WERI-Rb-1 (cell line): Measurements from ENCODE around the gene EYA4.

Experiments used
- DNase-seq: peaks from one replicate; pipeline ENCODE4 v3.0.0-alpha.2; 2020
- H3K27ac ChIP-seq: fragments of 250-450 bp; sonication (Bioruptor Pico); 2 replicates; pipeline ENCODE4 v1.5.1; 2020; ENCODE audit warnings: mild to moderate bottlenecking, moderate library complexity
- H3K27me3 ChIP-seq: fragments of 250-450 bp; sonication (Bioruptor Pico); 2 replicates; pipeline ENCODE4 v1.5.1; 2021; ENCODE audit warnings: mild to moderate bottlenecking, low read depth, moderate library complexity; ENCODE audit not compliant: insufficient read depth, severe bottlenecking
- H3K36me3 ChIP-seq: fragments of 250-450 bp; sonication (Bioruptor Pico); 2 replicates; pipeline ENCODE4 v1.5.1; 2020; ENCODE audit warnings: mild to moderate bottlenecking, moderate library complexity
- H3K4me3 ChIP-seq: 2 replicates; pipeline ENCODE4 v1.5.1; 2011; ENCODE audit warnings: low read depth, mild to moderate bottlenecking, control low read depth, low read length
- H3K9me3 ChIP-seq: fragments of 250-450 bp; sonication (Bioruptor Pico); 2 replicates; pipeline ENCODE4 v1.5.1; 2021; ENCODE audit warnings: mild to moderate bottlenecking, moderate library complexity; ENCODE audit not compliant: severe bottlenecking
- TF ChIP-seq, protein P1 (sequence below): IDR thresholded peaks from 2 replicates; pipeline ENCODE4 v1.5.1; 2011; ENCODE audit warnings: low read depth, mild to moderate bottlenecking, control low read depth, inconsistent platforms, low read length

Gene EYA4

DNA sequence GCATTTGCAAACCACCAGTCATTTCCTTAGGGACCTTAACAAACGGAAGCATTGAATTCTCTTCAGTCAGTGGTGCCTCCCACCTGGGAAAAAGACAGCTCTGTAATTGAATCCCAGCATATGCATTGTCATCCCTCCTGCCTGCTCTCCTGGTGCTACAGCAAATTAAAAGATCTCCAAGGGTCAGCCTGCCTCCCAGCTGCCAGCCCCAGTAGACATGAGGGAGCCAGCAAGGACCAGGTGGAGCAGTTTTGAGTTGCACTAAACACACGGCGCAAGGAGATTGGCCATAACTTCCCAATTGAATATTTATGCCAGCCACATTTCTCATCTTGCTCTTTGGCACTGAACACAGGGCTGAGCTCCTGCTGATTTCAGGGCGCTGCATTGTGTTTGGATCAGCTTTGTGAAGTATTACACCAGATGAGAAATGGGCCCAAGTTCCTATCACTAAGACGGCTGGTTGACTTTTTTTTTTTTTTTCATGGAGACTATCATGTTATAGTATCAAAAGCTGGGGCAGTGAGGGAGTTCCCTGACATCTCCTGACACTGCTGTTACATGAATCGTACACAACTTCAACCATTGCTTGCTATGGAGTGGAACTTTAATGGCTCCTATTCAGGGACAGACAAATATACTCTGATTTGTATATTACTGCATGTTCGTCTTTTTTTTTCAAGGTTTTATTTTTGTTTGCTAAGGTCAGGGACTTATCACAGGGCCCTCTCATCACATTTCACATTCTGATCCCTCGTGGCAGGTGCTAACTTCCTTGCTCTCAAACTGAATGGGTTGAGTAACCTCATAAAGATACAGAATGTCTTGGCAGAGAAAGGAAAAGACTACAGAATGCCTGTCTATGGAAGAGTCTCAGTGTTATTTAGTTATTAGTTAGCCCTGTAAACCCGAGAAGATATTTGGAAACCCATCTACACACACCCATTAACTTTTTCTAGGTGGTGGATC lies 191.1 kb downstream of the EYA4 start:
- Histone ChIP-seq H3K4me3 (no peak overlapping the region), H3K9me3 (no peaks in the 10 kb centered on the region), H3K27ac (no peak overlapping the region), H3K36me3 (no peaks in the 10 kb centered on the region), H3K27me3 (peaks cover 6% of the 10 kb centered on the region)
- DNase-seq, result no peak
- TF ChIP-seq, protein P1, sequence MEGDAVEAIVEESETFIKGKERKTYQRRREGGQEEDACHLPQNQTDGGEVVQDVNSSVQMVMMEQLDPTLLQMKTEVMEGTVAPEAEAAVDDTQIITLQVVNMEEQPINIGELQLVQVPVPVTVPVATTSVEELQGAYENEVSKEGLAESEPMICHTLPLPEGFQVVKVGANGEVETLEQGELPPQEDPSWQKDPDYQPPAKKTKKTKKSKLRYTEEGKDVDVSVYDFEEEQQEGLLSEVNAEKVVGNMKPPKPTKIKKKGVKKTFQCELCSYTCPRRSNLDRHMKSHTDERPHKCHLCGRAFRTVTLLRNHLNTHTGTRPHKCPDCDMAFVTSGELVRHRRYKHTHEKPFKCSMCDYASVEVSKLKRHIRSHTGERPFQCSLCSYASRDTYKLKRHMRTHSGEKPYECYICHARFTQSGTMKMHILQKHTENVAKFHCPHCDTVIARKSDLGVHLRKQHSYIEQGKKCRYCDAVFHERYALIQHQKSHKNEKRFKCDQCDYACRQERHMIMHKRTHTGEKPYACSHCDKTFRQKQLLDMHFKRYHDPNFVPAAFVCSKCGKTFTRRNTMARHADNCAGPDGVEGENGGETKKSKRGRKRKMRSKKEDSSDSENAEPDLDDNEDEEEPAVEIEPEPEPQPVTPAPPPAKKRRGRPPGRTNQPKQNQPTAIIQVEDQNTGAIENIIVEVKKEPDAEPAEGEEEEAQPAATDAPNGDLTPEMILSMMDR, result no peak

DNA sequence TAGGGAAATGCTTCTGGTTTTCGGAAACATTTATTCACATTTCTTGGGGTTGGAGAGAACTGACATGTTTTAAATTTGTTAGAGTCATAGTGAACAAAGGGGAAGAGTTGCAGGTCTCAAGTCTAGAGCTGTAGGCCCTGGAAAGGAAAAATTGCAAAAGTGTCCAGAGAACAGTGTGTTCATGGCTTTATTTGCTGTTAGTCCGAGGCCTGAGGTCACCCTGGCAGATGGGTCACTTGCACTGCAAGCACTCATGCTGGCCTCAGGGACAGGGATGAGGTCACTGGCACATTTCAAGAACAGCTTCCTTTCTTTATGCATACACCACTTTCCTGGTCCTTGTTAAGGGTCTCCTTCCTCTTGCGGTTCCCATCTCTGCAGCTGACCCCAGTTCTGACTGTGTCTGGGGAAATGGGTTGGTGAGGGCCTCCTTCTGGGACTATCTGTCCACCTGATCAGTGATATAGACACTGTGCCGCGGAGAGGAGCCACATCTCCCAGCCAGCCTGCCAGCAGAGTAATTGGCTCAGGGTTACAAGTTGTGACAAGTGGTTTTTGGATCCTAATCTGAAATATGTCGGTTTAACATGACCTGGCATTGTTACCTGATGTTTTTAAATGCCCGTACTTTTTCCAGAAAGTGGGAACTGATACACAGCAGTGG lies 194.0 kb downstream of the EYA4 start:
- Histone ChIP-seq H3K27ac (no peak overlapping the region), H3K9me3 (no peaks in the 10 kb centered on the region), H3K36me3 (no peaks in the 10 kb centered on the region), H3K4me3 (no peak overlapping the region), H3K27me3 (peaks cover 4% of the 10 kb centered on the region)
- TF ChIP-seq, protein P1, result no peak
- no peak for DNase-seq

DNA sequence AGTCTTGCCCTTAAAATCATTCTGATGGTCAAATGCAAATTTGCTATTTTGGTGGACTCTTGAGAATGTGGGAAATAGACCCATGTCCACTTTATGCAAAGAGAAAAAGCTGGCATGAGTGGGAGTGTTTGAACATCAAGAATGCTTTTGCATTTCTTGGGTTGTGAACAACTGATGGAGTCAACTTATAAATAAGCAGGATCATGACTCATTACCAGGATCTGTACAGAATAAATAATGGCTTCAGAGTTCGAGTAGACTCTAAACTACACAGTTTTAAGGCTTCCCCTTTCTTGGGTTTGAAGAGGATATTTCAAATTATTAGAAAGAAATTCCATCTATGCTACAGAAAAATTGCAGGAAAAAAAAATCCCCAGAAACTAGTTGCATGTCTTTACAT lies 195.5 kb downstream of the EYA4 start:
- Histone ChIP-seq H3K4me3 (no peak overlapping the region), H3K27me3 (peaks cover 4% of the 10 kb centered on the region), H3K9me3 (no peaks in the 10 kb centered on the region), H3K27ac (no peak overlapping the region), H3K36me3 (no peaks in the 10 kb centered on the region)
- no peak for DNase-seq
- TF ChIP-seq, protein P1, result no peak

DNA sequence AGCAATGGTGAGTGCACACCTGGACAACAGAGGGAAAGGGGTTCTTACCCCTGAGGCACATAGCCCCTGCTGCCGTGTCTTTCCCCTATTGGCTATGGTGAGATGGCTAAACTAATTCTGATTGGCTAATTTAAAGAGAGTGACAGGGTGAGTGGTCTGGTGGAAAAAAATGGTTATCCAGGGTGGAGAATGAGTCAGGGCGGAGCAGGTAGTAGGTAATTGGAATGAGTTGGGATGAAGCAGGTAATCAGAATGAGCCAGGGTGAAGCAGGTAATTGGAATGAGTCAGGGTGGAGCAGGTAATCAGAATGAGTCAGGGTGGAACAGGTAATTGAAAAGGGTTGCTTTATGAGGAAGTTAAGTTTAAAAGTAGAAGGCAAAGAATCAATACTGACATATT lies 200.3 kb downstream of the EYA4 start:
- Histone ChIP-seq H3K27ac (no peak overlapping the region), H3K4me3 (no peak overlapping the region), H3K27me3 (peaks cover 11% of the 10 kb centered on the region), H3K9me3 (no peaks in the 10 kb centered on the region), H3K36me3 (no peaks in the 10 kb centered on the region)
- DNase-seq, result no peak
- TF ChIP-seq, protein P1, result no peak

DNA sequence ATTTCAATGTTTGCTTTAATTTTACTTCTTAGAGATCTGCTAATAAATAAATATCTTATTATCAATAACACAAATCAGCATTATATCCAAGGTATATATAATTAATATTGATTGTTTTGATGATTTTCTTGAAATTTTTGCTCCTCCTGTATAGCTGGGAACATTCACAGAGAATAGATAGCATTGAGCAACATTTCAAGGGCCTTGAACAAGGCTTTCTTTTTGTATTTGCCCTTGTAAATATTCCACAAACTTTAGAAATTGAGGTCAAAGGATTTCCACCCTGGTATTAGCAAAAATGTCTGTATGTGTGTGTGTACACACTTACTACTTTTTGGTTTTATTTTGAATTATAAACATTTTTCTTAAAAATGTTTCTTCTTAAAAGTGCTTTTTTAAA lies 205.6 kb downstream of the EYA4 start:
- Histone ChIP-seq H3K4me3 (no peak overlapping the region), H3K9me3 (no peaks in the 10 kb centered on the region), H3K36me3 (no peaks in the 10 kb centered on the region), H3K27me3 (peaks cover 11% of the 10 kb centered on the region), H3K27ac (no peak overlapping the region)
- TF ChIP-seq, protein P1, result no peak
- DNase-seq, result no peak
